ENCODE results near the gene MRPL9.

The MRPL9 gene

DNA sequence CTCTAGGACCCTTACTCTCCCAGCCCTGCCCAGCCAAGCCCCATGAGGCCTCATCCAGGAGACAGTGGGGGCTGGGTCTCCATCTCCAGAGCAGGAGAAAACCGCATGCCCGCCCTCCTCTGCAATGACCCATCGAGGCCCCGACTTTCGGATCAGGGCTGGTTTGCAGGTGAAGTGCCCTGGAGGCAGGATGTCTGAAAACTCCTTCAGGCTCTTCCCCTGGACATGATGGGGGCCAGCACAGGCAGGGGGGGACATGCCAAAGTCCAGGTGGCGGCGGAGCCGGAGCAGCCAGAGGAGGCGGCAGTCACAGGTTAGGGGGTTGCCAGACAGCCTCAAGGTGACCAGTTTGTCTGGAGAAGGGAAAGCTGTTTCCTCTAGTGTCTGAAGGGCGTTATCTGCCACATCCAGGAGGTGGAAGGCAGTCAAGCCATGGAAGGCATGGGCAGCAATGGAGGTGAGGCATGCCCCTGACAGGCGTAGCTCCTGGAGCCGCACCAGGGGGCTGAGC lies 38.1 kb upstream of the MRPL9 start:
- TF ChIP-seq, protein P1, sequence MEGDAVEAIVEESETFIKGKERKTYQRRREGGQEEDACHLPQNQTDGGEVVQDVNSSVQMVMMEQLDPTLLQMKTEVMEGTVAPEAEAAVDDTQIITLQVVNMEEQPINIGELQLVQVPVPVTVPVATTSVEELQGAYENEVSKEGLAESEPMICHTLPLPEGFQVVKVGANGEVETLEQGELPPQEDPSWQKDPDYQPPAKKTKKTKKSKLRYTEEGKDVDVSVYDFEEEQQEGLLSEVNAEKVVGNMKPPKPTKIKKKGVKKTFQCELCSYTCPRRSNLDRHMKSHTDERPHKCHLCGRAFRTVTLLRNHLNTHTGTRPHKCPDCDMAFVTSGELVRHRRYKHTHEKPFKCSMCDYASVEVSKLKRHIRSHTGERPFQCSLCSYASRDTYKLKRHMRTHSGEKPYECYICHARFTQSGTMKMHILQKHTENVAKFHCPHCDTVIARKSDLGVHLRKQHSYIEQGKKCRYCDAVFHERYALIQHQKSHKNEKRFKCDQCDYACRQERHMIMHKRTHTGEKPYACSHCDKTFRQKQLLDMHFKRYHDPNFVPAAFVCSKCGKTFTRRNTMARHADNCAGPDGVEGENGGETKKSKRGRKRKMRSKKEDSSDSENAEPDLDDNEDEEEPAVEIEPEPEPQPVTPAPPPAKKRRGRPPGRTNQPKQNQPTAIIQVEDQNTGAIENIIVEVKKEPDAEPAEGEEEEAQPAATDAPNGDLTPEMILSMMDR (IDR thresholded peaks at IDR 0.05; ENCODE audit: extremely low read depth, insufficient read depth, missing control alignments): no peak
- in situ Hi-C loops (cut with MboI; ENCODE audit: low pct_unique_long_range_greater_than_20kb, low sequenced_read_pairs, unreplicated experiment): no loop called here
- no peak for DNase-seq (ENCODE audit: low spot score)

DNA sequence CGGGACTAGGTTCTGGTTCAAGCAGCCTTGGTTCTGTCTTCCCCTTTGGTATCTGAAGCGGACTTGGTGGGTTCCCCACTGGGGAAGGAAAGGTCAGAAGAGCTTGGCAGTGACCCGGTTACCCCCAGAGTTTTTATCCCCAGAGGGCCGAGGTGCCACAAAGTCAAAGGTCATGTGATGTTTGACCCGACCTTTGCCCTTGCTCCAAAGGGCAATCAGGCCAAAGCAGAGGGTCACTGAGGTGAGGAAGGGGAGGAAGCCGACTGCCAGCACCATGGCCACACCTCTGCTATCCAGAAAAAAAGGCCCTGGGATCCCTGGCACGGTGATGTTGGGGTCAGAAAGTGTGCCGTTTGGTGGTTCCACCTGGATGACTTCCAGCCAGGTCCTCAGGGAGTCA lies 37.5 kb upstream of the MRPL9 start:
- in situ Hi-C loops (cut with MboI; ENCODE audit: low pct_unique_long_range_greater_than_20kb, low sequenced_read_pairs, unreplicated experiment): no loop called here
- no peak for DNase-seq (ENCODE audit: low spot score)
- TF ChIP-seq, protein P1 (IDR thresholded peaks at IDR 0.05; ENCODE audit: extremely low read depth, insufficient read depth, missing control alignments): no peak

DNA sequence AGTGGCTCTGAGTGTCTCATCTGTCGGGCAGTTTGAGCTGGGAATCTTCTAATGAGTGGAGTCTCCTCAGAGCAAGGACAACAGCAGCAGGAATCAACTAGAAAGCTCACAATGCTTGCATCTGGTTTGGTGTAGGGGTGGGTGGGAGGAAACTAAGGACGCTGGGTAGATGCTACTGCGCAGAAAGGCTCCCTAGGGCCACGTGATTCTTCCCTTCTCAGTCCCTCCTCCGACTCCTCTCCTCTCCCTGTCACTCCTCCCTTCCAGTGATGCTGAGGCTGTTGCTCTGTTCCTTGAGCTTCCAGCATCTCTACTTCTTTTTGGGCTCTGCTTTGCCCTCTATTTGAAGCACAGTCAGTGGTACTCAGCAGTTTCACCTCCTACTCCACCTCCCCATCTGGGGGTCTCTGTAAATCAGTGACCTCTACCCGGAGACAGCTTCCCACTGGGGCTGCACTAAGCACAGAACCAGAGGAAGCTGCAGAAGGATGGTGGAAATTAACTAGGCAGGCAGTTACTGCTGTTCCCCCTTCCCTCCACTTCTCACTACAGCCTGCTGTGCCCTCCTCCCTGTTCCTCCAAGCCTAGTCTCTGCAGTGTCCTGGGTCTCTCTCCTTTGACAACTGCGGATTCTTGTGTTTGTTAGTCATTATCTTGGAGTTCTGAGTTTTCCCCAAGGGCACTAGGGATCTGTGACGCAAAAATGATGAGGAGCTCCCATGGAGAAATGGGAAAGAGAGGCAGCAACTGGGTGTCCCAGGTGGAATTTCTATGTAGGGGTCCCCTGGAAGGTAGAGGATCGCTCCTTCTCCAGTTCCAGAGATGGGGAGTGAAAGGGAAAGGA lies 36.1 kb upstream of the MRPL9 start:
- DNase-seq (ENCODE audit: low spot score): no peak
- in situ Hi-C loops (cut with MboI; ENCODE audit: low pct_unique_long_range_greater_than_20kb, low sequenced_read_pairs, unreplicated experiment): no loop called here
- TF ChIP-seq, protein P1 (IDR thresholded peaks at IDR 0.05; ENCODE audit: extremely low read depth, insufficient read depth, missing control alignments): no peak

DNA sequence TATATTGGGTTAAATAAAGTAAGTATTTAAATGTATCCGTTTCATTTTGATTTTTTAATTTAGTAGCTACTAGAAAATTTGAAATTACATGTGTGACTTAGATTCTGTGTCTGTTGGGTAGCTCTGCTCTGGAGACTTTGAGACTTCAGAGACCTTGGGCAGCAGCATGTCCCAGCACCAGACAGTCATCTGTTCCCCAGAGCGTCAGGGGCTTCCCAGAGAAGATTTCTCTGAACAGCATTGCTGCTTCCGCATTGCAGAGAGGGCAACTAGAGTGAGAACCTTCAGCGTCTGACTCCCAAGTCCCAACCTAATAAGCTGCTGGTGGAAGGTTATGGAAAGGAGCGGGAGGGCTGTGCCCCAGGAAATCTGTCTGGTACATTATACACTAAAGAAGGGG lies 35.3 kb upstream of the MRPL9 start:
- TF ChIP-seq, protein P1 (IDR thresholded peaks at IDR 0.05; ENCODE audit: extremely low read depth, insufficient read depth, missing control alignments): no peak
- no peak for DNase-seq (ENCODE audit: low spot score)
- in situ Hi-C loops (cut with MboI; ENCODE audit: low pct_unique_long_range_greater_than_20kb, low sequenced_read_pairs, unreplicated experiment): no loop called here

DNA sequence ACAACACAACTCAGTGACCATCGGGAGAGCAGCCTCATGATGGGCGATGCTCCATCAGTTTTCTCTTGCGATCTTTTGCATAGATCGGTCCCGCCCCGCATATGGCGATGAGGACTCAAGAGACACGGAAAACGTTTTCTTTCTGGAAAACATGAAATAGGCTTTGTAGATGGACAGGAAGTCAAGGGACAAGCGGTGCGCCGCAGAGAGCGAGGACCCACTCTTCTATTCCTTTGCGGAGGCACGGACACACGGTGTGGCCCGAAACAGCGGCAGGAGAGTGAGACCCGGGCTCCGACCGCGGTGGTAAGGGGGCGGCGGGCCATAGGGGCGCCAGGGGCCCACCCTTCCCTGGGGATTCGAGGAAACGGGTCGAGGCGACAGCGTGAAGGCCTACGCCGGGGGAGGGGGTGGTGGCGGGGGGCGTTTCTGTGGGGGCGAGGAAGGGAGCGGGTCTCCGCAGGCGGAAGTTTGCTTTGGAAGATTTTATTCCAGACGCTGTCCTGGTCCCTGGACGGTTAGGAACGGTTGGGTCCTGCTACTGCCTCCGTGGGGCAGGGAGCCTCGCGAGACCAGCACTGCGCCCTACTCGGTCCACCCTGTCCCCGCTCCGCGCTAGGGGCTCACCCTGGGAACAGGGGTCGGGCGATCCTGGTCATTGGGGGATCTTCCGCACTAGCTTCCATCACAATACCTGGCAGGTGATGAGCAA lies 27.8 kb upstream of the MRPL9 start:
- TF ChIP-seq, protein P1 (IDR thresholded peaks at IDR 0.05; ENCODE audit: extremely low read depth, insufficient read depth, missing control alignments): no peak
- in situ Hi-C loops (cut with MboI; ENCODE audit: low pct_unique_long_range_greater_than_20kb, low sequenced_read_pairs, unreplicated experiment): no loop called here
- DNase-seq (ENCODE audit: low spot score): no peak

DNA sequence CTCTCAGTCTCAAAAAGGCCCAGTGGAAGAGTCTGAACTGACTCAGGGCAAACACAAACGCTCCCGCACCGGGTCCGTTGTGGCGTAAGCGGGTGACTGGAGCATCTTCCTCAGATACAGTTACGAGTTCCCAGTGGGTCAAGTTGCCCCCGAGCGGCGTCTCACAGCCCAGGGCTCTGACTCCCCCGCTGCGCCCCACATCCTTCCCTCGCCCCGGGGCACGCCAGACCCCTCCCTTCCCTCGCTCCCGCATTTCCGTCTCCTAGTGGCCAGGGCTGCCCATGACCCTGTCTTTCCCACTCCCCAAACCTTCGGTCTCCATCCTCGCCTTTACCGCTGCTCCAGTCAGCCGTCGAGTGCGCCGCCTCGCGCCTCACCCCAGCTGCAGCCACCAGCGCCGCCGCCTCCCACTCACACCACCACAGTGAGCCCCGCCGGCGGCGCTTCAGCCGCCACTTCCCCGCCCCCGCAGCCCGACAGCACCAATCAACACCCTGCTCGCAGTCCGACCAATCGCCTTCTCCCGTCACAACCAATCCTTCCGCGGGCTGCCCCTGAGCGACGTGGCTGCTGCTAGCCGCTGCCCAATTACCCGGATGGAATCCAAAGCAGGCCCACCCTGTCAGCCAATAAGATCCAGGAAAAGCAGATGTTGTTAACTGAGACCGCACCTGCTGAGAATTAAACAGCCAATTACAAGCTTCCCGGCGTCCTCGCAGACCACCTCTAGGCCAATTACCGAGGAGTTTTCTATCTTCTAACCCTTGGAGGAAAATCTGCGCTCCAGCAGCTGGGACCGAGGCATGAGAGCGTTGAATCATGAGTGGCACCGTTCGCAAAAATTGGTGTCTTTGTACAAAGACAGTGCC lies 27.0 kb upstream of the MRPL9 start, which contains the start of gene TDRKH:
TDRKH (minus strand) TSS at position 430 of the 869 bp plus-strand sequence. CDS start 7,478 bp downstream, outside the sequence.
- TF ChIP-seq, protein P1 (IDR thresholded peaks at IDR 0.05; ENCODE audit: extremely low read depth, insufficient read depth, missing control alignments): peak; percentile 37
- in situ Hi-C loops (cut with MboI; ENCODE audit: low pct_unique_long_range_greater_than_20kb, low sequenced_read_pairs, unreplicated experiment): no loop called here
- peak; percentile 99 for DNase-seq (ENCODE audit: low spot score)

Measured in GM13977 (cell line).